ENCODE results near the gene CASP7.

- TF ChIP-seq CTCF (conservative IDR thresholded peaks at IDR 0.05; ENCODE audit: low read length) (no peak), EZH2phosphoT487 (IDR thresholded peaks at IDR 0.05; ENCODE audit: borderline replicate concordance, low read depth, low read length) (no peak)
These were observed 31.4 kb downstream of the CASP7 start for GRCh38 chr10:113711142-113711541.
